ENCODE data around the gene ANAPC15.
"Not testable (repeated sequence)": the region's sequence is repeated elsewhere in the genome, so short reads cannot be mapped to it uniquely, and the experiment has no call there.

The ANAPC15 gene

DNA sequence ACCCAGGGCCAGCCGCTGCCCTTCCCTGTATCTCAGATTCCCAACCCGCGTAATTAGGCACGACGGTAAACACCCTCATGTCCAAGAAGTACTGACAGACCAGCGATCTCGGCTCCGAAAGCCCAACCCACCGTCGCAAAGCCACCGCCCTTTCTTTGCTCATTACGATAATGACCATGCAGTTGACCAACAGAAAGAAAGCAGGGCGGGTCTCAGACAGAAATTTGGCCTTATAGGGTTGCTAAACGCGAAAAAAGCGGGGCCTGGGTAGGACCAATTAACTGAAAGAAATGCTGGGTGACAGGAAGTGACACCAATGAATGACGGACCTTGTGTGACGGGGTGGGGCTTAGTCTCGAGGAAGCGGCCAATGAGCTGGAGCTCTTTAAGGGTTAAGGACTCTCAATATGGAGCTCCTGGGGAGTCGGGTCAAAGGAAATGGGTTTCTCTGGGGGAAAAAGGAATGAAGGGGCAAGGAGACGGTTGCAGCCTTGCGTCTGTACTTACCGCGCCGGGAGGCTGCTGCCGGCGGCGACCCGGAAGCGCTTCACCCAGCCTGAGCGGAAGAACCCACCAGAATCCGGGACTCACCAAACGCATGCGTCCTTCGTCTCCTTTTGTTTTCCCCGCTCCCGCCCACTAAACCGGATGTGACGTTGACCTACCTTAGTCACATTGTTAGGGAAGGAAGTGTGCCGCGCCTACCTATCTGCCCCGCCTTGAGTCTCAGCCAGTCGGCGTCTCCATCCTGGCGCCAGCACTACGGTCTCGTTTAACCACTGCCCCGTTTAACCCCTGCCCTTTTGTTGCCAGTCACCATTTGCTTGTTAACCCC, at the start of gene ANAPC15:
Gene ANAPC15 (minus strand): TSS at position 553 of the 835 bp plus-strand sequence. CDS start 1,419 bp downstream, outside the sequence.
- peak; percentile 100 for DNase-seq

DNA sequence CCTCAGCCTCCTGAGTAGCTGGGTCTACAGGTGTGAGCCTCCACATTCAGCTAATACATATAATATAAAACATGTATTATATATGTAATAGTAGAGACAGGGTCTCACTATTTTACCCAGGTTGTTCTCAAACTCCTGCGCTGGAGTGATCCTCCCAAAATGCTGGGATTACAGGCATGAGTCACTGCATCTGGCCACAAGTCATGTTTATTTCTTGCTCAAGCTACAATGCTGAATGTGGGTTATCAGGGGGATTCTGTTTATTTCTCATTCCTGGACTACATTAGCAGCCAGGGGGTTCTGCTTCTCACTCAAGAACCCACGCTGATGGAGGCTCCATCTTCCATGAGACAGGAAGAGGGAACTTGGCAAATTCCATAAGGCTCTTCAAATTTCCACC, 47.8 kb upstream of the ANAPC15 start:
- DNase-seq: no peak

DNA sequence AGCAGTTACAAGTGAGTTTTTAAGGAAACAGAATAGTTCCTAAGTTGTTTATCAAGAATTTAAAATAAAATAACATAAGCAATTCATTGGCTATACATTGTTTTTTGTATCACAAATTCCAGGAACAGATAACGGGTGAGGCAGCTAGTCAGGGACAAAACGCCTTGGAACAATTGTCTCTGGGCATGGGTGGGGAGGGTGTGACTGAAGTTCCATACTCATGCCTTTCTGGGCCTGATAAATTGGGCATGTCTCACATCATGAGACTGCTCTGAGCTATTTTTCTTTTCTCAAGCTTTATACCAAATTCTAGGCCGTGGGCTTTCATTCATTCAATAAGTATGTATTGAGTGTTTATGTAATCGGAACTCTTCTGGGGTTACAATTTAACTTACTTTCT, 44.6 kb upstream of the ANAPC15 start:
- DNase-seq: no peak

DNA sequence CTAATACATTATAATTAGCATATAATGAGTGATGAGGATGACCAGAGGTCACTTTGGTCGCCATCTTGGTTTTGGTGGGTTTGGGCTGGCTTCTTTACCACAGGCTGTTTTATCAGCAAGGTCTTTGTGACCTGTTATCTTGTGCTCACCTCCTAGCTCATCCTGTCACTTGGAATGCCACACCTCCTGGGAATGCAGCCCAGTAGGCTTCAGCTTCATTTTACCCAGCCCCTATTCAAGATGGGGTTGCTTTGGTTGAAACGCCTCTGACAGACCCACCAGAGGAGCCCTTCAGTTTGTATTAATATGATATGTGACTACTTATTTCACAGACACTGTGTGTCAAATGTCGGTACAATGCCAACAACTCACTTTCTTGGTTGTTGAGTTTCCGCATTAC, 43.3 kb upstream of the ANAPC15 start:
- no peak for DNase-seq

DNA sequence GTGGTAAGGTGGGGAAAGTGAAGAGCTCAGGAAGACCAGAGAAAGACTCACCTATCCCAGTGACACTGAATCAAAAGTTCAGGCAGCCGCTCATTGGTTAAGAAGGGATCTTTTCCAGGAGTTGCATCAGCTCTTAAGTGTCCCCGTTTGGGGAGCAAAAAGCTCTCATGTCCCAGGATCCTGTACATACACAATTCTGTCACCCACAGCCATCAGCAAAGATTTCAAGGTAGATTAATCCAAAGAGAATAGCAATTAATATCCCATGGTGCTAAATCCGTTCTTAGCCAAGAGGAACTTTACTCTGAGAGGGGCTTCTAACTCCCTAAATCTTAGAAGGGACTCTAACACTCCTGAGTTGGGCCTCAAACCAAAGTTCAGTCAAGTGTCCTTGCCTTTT, 42.3 kb upstream of the ANAPC15 start:
- no peak for DNase-seq

DNA sequence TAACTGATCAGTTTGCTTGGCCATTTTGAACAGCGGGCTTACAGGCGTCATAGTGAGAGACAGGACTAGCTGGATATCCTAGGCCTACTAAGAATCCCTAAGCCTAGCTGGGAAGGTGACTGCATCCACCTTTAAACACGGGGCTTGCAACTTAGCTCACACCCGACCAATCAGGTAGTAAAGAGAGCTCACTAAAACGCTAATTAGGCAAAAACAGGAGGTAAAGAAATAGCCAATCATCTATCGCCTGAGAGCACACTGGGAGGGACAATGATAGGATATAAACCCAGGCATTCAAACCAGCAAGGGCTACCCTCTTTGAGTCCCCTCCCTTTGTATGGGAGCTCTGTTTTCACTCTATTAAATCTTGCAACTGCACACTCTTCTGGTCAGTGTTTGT, 41.4 kb upstream of the ANAPC15 start:
- not testable (repeated sequence) for DNase-seq

DNA sequence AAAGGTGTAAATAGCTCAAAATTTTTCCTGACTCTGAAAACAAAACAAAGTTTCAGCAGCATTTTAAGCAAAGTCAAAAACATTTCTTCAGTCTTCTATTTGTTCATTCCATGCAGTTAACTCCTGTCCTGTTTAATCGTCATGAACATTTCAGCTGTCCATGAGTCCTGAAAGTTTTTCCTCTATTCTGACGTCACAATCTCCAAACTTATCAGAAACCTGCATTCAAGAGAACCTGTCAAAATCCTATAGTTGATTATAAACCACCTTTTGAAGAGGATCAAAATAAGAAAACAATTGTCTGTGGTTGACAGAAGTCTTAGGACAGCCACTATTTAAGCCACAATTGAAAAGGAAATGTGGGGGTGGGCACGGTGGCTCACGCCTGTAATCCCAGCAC, 38.4 kb upstream of the ANAPC15 start:
- no peak for DNase-seq

DNA sequence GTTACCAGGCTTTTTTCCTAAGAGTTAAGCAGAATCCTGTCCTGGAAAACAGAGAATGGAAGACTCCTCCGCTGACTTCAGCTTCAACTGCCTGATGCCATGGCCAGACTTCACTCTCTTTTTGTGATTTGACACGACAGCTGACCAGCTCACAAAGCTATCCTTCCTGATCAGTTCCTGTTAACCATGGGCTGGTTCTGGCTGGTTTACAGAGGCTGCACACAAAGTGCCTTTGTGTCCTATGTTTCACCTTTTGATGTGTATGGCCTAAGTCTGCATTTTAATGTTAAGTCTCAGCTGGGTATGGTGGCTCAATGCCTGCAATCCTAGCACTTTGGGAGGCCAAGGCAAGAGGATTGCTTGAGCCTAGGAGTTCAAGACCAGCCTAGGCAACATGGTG, 34.1 kb upstream of the ANAPC15 start:
- DNase-seq: no peak

DNA sequence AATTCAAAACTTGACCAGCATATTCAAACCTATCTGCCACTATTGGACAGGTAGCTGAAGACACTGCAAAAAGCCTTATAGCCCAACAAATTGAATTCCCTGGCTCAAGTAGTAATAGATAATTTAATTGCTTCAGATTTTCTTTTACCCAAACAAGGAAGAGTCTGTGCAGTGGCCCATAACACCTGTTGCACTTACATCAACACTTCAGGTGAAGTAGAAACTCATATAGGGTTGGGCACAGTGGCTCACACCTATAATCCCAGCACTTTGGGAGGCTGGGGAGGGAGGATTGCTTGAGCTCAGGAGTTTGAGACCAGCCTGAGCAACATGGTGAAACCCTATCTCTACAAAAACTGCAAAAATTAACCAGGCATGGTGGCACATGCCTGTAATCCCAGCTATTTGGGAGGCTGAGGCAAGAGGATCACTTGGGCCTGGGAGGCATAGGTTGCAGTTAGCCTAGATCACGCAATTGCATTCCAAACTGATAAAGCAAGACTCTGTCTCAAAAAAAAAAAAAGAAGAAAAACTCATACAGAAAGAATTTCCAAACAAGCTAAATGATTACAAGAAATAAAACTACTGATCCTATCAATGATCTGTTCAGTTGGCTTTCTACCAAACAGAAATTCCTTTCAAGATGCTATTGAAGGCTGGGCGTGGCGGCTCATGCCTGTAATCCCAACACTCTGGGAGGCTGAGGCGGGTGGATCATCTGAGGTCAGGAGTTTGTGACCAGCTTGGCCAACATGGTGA, 32.5 kb upstream of the ANAPC15 start:
- DNase-seq: no peak

DNA sequence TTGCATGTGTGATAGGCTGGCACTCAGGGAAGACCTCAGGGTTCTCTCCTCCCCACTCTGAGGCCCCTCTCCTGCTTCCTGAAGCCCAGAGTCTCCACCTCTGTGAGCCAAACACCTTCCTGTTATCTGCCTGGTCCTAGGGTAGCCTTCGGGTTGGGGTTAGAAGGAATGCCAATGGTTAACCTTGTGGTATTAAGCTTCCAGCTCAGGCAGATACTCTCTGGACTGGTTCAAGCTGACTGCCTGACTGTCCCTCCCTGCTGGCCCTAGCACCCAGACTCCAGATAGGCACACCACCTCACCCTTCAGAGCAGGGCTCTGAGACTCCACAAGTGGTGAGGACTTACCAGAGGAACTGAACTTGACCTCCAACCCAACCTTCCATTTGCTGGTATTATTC, 30.0 kb upstream of the ANAPC15 start:
- not testable (repeated sequence) for DNase-seq

DNA sequence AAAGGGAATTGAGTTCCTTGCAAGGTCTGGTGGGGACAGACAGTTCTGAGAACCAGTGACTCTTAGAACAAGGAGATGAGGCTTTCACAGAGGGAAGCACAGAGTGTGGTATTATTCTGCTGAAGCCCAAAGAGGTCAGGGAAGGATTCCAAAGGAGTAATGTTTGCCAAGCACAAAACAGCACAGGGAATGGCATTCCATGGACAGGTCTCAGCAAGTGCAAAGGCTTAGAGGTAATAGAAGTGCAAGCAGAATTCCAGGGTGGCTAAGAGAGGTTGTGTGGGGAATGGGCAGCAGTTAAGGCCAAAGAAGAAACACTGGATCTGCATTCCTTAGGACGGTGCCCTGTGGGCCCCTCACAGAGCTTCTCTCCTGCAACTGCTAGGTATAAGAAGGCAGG, 29.6 kb upstream of the ANAPC15 start:
- not testable (repeated sequence) for DNase-seq

DNA sequence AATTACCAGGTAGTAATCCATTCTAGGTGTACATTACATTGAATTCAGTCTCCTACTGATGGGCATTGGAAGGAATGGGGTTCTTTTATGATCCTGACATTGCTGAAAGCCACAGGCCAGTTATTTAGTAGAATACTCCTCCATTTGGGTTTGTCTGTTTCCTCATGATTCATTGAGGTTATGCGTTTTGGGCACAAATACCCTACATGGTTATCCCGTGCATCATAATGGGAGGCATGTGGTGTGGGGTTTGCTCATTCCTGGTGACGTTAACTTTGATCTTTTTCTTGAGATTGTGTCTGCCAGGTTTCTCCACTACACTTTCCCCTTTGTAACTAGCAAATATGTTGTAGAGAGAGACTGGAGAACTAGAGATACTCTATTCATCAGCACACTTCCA, 28.6 kb upstream of the ANAPC15 start:
- no peak for DNase-seq

DNA sequence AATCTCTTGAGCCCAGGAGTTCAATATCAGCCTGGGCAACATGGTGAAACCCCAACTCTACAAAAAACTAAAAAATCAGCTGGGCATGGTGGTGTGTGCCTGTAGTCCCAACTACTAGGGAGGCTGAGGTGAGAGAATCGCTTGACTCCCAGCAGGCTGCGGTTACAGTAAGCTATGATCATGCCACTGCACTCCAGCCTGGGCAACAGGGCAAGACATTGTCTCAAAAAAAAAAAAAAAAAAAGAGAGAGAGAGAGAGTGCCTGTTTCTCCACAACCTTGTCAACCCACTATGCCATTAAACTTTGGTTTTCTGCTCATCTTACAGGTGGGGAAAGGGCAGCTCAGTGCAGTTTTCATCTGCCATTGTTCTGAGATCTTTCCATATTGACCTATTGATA, 28.2 kb upstream of the ANAPC15 start:
- DNase-seq: no peak

DNA sequence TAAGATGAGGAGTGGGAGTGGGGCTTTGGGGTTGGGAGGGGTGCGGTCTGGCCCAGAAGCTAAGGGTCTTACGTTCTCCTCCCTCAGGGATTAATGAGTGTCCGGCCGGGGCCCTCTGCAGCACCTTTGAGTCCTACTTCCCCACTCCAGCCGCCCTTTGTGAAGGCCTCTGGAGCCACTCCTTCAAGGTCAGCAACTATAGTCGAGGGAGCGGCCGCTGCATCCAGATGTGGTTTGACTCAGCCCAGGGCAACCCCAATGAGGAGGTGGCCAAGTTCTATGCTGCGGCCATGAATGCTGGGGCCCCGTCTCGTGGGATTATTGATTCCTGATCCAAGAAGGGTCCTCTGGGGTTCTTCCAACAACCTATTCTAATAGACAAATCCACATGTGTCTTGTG, 27.0 kb upstream of the ANAPC15 start:
- no peak for DNase-seq

DNA sequence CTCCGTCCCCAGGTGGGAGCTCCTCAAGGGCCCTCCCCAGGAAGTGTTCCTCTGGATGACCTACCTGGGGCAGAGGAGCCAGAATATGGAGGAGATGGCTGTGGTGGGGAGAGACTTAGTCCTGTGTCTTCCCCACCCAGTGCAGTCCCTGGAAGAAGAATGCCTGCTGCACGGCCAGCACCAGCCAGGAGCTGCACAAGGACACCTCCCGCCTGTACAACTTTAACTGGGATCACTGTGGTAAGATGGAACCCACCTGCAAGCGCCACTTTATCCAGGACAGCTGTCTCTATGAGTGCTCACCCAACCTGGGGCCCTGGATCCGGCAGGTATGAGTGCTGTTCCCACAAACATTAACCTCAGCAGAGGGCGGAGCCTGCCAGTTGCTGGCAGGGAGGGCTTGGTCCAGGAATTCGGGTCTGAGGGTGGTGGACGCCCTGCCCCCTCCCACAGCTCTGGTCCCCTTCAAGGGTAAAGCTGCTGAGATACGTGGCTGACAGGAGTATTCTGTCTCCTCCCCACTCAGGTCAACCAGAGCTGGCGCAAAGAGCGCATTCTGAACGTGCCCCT, 26.4 kb upstream of the ANAPC15 start:
- DNase-seq: no peak

DNA sequence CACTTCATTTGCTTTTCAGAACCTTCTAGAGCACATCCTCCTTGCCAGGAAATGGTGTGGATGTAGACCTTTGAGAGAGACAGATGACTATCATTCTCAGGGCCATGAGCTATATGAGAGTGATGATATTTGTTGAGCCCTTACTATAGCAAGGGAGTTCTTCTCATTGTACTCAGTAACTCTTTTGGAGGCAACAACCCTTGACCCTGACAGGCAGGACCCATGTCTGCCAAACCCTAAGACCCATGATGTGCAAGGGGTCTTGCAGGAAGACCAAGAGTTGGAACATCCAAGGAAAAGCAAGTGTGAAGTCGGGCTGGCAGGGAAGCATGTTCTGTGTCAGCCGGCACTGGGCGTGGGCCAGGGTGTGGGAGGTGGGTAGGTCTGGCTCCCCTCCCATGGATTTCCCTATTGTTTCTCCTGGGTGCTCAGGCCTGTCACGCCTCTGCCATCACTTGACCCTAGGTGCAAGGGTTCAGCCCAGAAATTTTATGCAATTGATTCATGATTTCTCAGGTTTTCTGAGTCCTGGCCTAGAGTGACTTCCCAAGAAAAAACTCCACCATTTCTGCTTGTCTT, 24.3 kb upstream of the ANAPC15 start:
- no peak for DNase-seq

DNA sequence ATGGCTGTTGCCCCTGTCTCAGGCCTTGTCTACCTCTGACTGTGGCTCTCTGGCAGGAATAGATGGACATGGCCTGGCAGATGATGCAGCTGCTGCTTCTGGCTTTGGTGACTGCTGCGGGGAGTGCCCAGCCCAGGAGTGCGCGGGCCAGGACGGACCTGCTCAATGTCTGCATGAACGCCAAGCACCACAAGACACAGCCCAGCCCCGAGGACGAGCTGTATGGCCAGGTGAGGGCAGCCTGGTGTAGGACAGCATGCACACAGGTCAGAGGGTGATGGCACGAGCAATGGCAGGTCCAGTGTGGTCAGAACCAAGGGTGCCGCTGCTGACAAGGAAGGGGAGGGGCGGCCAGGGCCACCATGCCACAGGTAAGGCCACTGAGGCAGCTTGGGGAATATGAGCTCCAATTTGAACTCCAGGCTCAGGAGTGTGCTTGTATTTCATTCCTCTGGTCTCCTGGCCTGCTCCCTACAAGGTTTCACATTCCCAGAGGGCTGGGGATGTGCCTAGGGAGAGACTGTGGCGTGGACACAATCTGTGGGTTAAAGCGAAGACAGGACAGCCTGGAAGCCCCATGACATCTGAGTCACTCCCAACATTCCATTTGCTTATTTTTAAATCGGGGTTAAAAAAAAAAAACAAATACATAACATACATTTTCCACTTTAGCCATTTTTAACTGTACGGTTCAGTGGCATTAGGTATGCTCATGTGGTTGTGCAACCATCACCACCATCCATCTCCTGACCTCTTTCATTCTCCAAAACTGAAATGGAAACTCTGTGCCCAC, 23.6 kb upstream of the ANAPC15 start:
- no peak for DNase-seq

DNA sequence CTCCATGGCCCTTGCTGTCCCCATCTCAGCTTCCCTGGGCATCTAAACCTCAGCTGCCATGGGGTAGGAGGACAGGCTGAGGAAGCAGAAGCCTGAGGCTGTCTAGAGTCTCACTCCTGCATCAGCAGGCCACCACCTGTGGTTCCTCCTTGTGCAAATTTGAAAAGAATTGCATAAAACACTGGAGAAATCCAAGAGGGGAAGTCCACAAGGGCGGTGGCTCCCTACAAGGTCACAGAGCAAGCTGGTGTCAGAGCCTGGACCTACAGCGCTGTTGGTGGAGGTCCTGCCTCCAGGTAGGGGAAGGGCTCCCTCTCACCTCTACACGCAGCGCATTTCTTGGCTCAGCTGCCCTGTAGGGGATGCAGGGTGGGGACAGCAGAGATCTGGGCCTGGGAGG, 23.0 kb upstream of the ANAPC15 start, which contains the start of gene FOLR3:
Gene FOLR3 (plus strand): TSS at position 253 of the 400 bp plus-strand sequence. CDS start 228 bp downstream, outside the sequence.
- DNase-seq: not testable (repeated sequence)

DNA sequence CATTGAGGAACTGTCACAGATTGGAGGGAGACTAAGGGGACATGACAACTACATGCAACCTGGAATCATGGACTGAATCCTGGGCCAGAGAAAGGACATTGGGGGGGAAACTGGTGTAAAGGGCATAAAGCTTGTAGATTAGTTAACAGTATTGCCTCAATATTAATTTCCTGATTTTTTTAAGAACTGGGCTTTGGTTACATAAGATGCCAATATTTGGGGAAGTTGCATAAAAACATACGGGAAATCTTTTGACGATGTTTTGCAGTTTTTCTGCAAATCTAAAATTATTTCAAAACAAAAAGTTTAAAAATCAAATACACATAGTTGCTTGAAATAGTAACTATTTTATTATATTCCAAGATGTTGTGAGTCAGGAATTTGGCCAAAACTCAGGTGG, 20.2 kb upstream of the ANAPC15 start:
- DNase-seq: no peak

DNA sequence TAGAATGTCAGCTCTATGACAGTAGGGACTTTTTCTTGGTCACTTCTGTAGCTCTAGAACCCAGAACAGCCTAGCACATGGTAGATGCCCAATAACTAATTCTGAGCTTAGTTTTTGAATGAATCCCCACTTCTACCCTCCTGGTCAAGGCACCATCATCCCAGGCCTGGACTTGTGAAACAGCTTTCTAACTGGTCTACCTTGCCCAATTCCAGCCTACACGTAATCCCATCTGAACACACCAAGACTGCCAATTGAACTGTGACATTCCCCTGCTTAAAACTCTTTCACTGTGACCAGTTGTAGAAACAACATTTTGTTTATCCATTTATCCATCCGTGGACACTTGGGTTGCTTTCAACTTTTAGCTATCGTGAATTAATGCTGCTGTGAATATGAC, 16.9 kb upstream of the ANAPC15 start:
- DNase-seq: no peak

DNA sequence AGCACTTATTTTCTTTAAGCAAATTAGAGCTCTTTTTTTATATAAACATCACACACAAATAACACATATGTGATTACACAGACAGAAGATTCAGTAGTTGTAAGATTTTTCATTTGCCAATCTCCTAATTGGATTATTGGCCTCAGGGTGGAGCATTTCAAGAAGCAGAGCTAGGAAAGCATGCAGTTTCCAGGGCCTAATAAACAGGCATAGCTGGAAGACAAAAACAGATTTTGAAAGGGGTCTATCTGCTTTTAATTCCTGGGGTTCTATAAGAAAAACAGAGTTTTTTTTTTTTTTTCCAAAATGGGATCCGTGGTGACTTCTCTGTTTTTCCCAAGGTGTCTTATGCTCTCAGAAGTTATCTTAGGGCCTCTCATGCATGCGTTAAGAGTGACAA, 15.4 kb upstream of the ANAPC15 start:
- no peak for DNase-seq

DNA sequence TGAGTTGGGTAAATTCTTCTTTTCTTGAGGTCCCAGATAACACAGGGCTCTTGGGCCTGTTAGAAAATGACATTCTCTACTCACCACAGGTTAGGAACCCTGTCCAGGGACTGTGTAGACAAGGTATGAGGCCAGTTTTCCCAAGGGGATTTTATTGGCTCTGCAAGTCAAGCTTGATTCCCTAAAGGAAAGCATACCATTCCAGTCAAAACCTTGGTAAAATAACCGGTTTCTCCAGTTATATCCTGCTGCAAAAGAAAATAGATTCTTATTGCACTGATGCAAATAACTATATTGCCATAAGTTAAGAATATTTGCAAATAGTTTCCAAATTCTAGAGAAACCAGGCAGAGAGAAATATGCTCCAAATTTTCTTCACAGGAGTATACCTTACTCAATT, 13.5 kb upstream of the ANAPC15 start:
- no peak for DNase-seq

DNA sequence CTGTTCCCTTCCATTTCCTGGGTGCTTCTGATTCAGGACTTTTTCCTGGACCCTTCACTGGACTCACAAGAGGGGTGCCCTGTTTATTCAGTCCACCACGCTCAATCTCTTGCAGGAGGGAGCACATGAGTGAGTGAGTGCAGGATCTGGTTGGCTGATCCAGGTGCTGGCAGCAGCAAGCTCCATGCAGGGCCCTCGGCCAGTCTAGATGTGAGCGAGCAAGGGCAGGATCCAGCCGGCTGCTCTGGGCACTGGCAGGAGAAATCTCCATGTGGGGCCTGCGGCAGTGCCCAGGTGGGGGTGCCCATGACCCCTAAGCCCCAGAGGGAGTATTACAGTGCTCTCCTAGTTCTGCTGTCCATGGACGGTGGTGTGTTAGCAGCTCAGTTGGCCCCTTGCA, 11.6 kb upstream of the ANAPC15 start:
- no peak for DNase-seq

All from SHP77 (cell line).